SK-N-SH (cell line): Measurements from ENCODE around the gene HERC3. TPM values are rescaled to one million over a fixed set of nuclear protein-coding genes. Genes with fewer than 3 reads are reported as not detected.

Experiments
- CTCF ChIA-PET: fragments of 300-600, 350-600 bp; formaldehyde crosslinking; extraction: SDS; loops from one replicate; lab custom pipeline; 2021; lab: Yijun Ruan, JAX
- POLR2A ChIA-PET: fragments of 350-600 bp; sonication (Branson Sonifier 250); formaldehyde crosslinking; extraction: SDS; loops from one replicate; lab custom pipeline; 2020; ENCODE audit warnings: antibody characterized with exemption, inconsistent platforms; lab: Yijun Ruan, JAX
- DNase-seq: peaks from one replicate; pipeline ENCODE4 v3.0.0; 2012
- H2AFZ ChIP-seq: fragments of 200-600 bp; sonication (generic); 2 replicates; pipeline ENCODE4 v1.8.1; 2016; ENCODE audit warnings: antibody characterized with exemption, mild to moderate bottlenecking, low read depth
- H3F3A ChIP-seq: fragments of 200-600 bp; sonication (generic); replicated peaks from 2 replicates; pipeline ENCODE3; 2016; ENCODE audit warnings: antibody characterized with exemption, mild to moderate bottlenecking; ENCODE audit not compliant: insufficient read depth
- H3K27ac ChIP-seq, 2 experiments: fragments of 200-500 bp in 1 of 2; fragments of 200-600 bp in 1 of 2; sonication (Bioruptor generic) in 1 of 2; sonication (generic), shearing (Covaris generic) in 1 of 2; 2 replicates each; pipeline versions ENCODE4 v1.5.1 to v1.6.1; 2014 to 2016; ENCODE audit warnings: low read depth in 2 of 2, inconsistent platforms in 1 of 2, low read length in 1 of 2, mild to moderate bottlenecking in 1 of 2, mixed read lengths in 1 of 2
- H3K27me3 ChIP-seq: fragments of 200-600 bp; sonication (generic), shearing (Covaris generic); 2 replicates; pipeline ENCODE4 v1.6.1; 2016; ENCODE audit warnings: mixed run types; ENCODE audit not compliant: insufficient read depth
- H3K36me3 ChIP-seq, 2 experiments: fragments of 200-500 bp in 1 of 2; fragments of 200-600 bp in 1 of 2; sonication (Bioruptor generic) in 1 of 2; sonication (generic) in 1 of 2; replicated peaks in 1 of 2; 2 replicates each; pipeline versions ENCODE3 to v1.5.1; 2014 to 2016; ENCODE audit warnings: low read length in 1 of 2, mild to moderate bottlenecking in 1 of 2; ENCODE audit not compliant: insufficient read depth in 2 of 2, control insufficient read depth in 1 of 2
- H3K4me1 ChIP-seq, 2 experiments: fragments of 200-500 bp in 1 of 2; fragments of 200-600 bp in 1 of 2; sonication (Bioruptor generic) in 1 of 2; sonication (generic), shearing (Covaris generic) in 1 of 2; 2 replicates each; pipeline versions ENCODE4 v1.5.1 to v1.6.1; 2014 to 2016; ENCODE audit warnings: low read depth in 1 of 2, low read length in 1 of 2, mixed run types in 1 of 2; ENCODE audit not compliant: insufficient read depth in 2 of 2, control insufficient read depth in 1 of 2
- H3K4me2 ChIP-seq: fragments of 200-600 bp; sonication (generic), shearing (Covaris generic); 2 replicates; pipeline ENCODE4 v1.6.1; 2017; ENCODE audit warnings: mixed run types
- H3K4me3 ChIP-seq, 2 experiments: fragments of 200-500 bp in 1 of 2; fragments of 200-600 bp in 1 of 2; sonication (Bioruptor generic) in 1 of 2; sonication (generic), shearing (Covaris generic) in 1 of 2; 2 replicates each; pipeline versions ENCODE4 v1.5.1 to v1.8.1; 2014 to 2016; ENCODE audit warnings: low read depth in 2 of 2, inconsistent platforms in 1 of 2, low read length in 1 of 2, mild to moderate bottlenecking in 1 of 2, mixed read lengths in 1 of 2, moderate library complexity in 1 of 2
- H3K79me2 ChIP-seq: fragments of 200-600 bp; sonication (generic); 2 replicates; pipeline ENCODE4 v1.8.1; 2017; ENCODE audit warnings: mild to moderate bottlenecking; ENCODE audit not compliant: insufficient read depth
- H3K9ac ChIP-seq: fragments of 200-600 bp; sonication (generic); 2 replicates; pipeline ENCODE4 v1.6.1; 2017; ENCODE audit warnings: mixed run types
- H3K9me2 ChIP-seq: fragments of 200-600 bp; sonication (generic); 2 replicates; pipeline ENCODE4 v1.6.1; 2017; ENCODE audit warnings: mixed run types
- H3K9me3 ChIP-seq: fragments of 200-600 bp; sonication (generic); 2 replicates; pipeline ENCODE4 v1.6.1; 2017; ENCODE audit warnings: mixed run types, mild to moderate bottlenecking, moderate library complexity
- H4K20me1 ChIP-seq: fragments of 200-600 bp; sonication (generic); 2 replicates; pipeline ENCODE4 v1.6.1; 2017; ENCODE audit warnings: mild to moderate bottlenecking, mixed run types; ENCODE audit not compliant: insufficient read depth
- ELF1 ChIP-seq: IDR thresholded peaks from 2 replicates; pipeline ENCODE4 v1.4.0; 2012
- EP300 ChIP-seq, 2 experiments: IDR thresholded peaks; 2 replicates each; pipeline versions ENCODE4 v1.4.0 to v1.6.1; 2012; ENCODE audit warnings: borderline replicate concordance in 1 of 2, low read depth in 1 of 2, low read length in 1 of 2
- EZH2phosphoT487 ChIP-seq: fragments of 200-600 bp; sonication (generic); IDR thresholded peaks from 2 replicates; pipeline ENCODE4 v1.6.1; 2017; ENCODE audit warnings: low read depth, mixed run types, mild to moderate bottlenecking, antibody characterized with exemption, moderate library complexity, borderline replicate concordance
- FOXJ3 ChIP-seq: sonication (generic); formaldehyde crosslinking; IDR thresholded peaks from 2 replicates; pipeline ENCODE4 v1.5.1; 2020; ENCODE audit warnings: mild to moderate bottlenecking, missing genetic modification reagents
- FOXM1 ChIP-seq: IDR thresholded peaks from 2 replicates; pipeline ENCODE4 v1.4.0; 2012; ENCODE audit warnings: low read depth, mild to moderate bottlenecking
- GABPA ChIP-seq: IDR thresholded peaks from 2 replicates; pipeline ENCODE4 v1.4.0; 2012; ENCODE audit warnings: low read depth, mild to moderate bottlenecking
- GATA2 ChIP-seq: sonication (generic); formaldehyde crosslinking; IDR thresholded peaks from 2 replicates; pipeline ENCODE4 v1.5.0; 2020; ENCODE audit warnings: mild to moderate bottlenecking, missing genetic modification reagents
- JUND ChIP-seq: IDR thresholded peaks from 2 replicates; pipeline ENCODE4 v1.4.0; 2012
- MXI1 ChIP-seq: IDR thresholded peaks from 2 replicates; pipeline ENCODE4 v1.6.1; 2012; ENCODE audit warnings: mild to moderate bottlenecking, low read depth, low read length, improper control_type of control experiment
- NFIC ChIP-seq: IDR thresholded peaks from 2 replicates; pipeline ENCODE4 v1.4.0; 2012; ENCODE audit warnings: borderline replicate concordance
- POLR2AphosphoS5 ChIP-seq: IDR thresholded peaks from 2 replicates; pipeline ENCODE4 v1.6.1; 2012; ENCODE audit warnings: low read depth, low read length
- RAD21 ChIP-seq: IDR thresholded peaks from 2 replicates; pipeline ENCODE4 v1.6.1; 2012; ENCODE audit warnings: mild to moderate bottlenecking, low read length
- RCOR1 ChIP-seq: fragments of 150-350 bp; IDR thresholded peaks from 2 replicates; pipeline ENCODE4 v1.6.1; 2017; ENCODE audit warnings: antibody characterized with exemption, low read length
- RXRA ChIP-seq: IDR thresholded peaks from 2 replicates; pipeline ENCODE4 v1.4.0; 2012; ENCODE audit warnings: low read depth, mild to moderate bottlenecking, borderline replicate concordance
- SIN3A ChIP-seq: IDR thresholded peaks from 2 replicates; pipeline ENCODE4 v1.6.1; 2012; ENCODE audit warnings: low read depth, mild to moderate bottlenecking, low read length, moderate library complexity, borderline replicate concordance
- TAF1 ChIP-seq: IDR thresholded peaks from 2 replicates; pipeline ENCODE4 v1.6.1; 2012; ENCODE audit warnings: low read depth, mild to moderate bottlenecking, low read length, moderate library complexity, borderline replicate concordance
- YY1 ChIP-seq: IDR thresholded peaks from 2 replicates; pipeline ENCODE4 v1.4.0; 2012; ENCODE audit warnings: low read depth, mild to moderate bottlenecking
- whole genome bisulfite sequencing: methylation state at CpG from one replicate; pipeline ENCODE4 v1.1.6; 2017; ENCODE audit warnings: low lambda C conversion rate; 5-methylcytosine and 5-hydroxymethylcytosine counted together
- polyA plus RNA-seq, 3 experiments: library from polyadenylated mRNA; depleted of rRNA; stranded (reverse); fragments of >200 nt; gene quantifications; 2 replicates each; pipeline ENCODE4 v1.2.3, GENCODE V29; 2012
- TF ChIP-seq, protein P1 (sequence below): IDR thresholded peaks from 2 replicates; pipeline ENCODE4; 2012
- TF ChIP-seq, protein P2 (sequence below): IDR thresholded peaks from 2 replicates; pipeline ENCODE4 v1.4.0; 2012; ENCODE audit warnings: low read depth
- TF ChIP-seq, protein P3 (sequence below): fragments of 200-600 bp; sonication (generic); IDR thresholded peaks from 2 replicates; pipeline ENCODE4 v1.6.1; 2017; ENCODE audit warnings: antibody characterized with exemption, mild to moderate bottlenecking, moderate library complexity
- TF ChIP-seq, protein P4 (sequence below): IDR thresholded peaks from 2 replicates; pipeline ENCODE4 v1.4.0; 2012; ENCODE audit warnings: low read depth, borderline replicate concordance
- TF ChIP-seq, protein P5 (sequence below): IDR thresholded peaks from 2 replicates; pipeline ENCODE4 v1.6.1; 2012; ENCODE audit warnings: mild to moderate bottlenecking, low read depth, low read length, moderate library complexity

The HERC3 gene
- polyA plus RNA-seq, 1 of the 3 experiments (the other 2 are of a cell fraction), result 4.6 TPM

DNA sequence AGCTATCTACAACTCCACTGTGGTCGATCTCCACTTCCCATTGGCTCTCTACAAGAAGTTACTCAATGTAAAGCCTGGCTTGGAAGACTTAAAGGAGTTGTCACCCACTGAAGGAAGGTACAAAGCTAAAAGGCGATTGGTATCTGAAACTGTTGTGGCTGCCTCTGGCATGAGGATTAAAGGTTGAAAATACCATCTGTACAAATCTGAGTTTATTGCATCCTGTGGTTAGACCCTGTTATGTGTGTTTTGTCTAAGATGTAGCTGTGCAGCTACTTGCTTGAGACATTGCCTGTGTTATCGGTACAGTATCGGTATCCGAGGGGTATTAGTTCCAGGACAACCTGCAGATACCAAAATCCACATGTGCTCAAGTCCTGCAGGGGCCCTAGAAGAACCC lies 88.9 kb downstream of the HERC3 start:
- Histone ChIP-seq H2AFZ (no peak overlapping the region), H3K9ac (no peak overlapping the region), H4K20me1 (no peaks in the 10 kb centered on the region), H3K9me3 (no peaks in the 10 kb centered on the region), H3F3A (no peaks in the 10 kb centered on the region), H3K4me3 (no peak overlapping the region), H3K9me2 (no peaks in the 10 kb centered on the region), H3K4me1 (no peaks in the 10 kb centered on the region), H3K27me3 (no peaks in the 10 kb centered on the region), H3K4me2 (no peak overlapping the region), H3K79me2 (no peaks in the 10 kb centered on the region), H3K36me3 (peaks cover 3 to 31% of the 10 kb centered on the region in 2 experiments), H3K27ac (no peak overlapping the region)
- WGBS, result 78% methylated on average over 5 of the region's 5 CpGs
- no peak for TF ChIP-seq SIN3A
- TF ChIP-seq RCOR1, result no peak
- TF ChIP-seq EP300 (IDR thresholded peaks at IDR 0.05; ENCODE audit: borderline replicate concordance in 1 of 2, low read depth in 1 of 2, low read length in 1 of 2), result no peak
- TF ChIP-seq ELF1, result no peak
- no peak for TF ChIP-seq FOXM1
- TF ChIP-seq, protein P1, sequence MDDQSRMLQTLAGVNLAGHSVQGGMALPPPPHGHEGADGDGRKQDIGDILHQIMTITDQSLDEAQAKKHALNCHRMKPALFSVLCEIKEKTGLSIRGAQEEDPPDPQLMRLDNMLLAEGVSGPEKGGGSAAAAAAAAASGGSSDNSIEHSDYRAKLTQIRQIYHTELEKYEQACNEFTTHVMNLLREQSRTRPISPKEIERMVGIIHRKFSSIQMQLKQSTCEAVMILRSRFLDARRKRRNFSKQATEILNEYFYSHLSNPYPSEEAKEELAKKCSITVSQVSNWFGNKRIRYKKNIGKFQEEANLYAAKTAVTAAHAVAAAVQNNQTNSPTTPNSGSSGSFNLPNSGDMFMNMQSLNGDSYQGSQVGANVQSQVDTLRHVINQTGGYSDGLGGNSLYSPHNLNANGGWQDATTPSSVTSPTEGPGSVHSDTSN, result no peak
- no peak for TF ChIP-seq FOXJ3 (CRISPR knock-in tag)
- TF ChIP-seq, protein P2, sequence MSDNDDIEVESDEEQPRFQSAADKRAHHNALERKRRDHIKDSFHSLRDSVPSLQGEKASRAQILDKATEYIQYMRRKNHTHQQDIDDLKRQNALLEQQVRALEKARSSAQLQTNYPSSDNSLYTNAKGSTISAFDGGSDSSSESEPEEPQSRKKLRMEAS, result no peak
- TF ChIP-seq YY1, result no peak
- TF ChIP-seq MXI1, result no peak
- TF ChIP-seq NFIC, result no peak
- no peak for TF ChIP-seq JUND
- TF ChIP-seq RXRA, result no peak
- TF ChIP-seq, protein P3, sequence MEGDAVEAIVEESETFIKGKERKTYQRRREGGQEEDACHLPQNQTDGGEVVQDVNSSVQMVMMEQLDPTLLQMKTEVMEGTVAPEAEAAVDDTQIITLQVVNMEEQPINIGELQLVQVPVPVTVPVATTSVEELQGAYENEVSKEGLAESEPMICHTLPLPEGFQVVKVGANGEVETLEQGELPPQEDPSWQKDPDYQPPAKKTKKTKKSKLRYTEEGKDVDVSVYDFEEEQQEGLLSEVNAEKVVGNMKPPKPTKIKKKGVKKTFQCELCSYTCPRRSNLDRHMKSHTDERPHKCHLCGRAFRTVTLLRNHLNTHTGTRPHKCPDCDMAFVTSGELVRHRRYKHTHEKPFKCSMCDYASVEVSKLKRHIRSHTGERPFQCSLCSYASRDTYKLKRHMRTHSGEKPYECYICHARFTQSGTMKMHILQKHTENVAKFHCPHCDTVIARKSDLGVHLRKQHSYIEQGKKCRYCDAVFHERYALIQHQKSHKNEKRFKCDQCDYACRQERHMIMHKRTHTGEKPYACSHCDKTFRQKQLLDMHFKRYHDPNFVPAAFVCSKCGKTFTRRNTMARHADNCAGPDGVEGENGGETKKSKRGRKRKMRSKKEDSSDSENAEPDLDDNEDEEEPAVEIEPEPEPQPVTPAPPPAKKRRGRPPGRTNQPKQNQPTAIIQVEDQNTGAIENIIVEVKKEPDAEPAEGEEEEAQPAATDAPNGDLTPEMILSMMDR, result no peak
- CTCF ChIA-PET, result interaction anchor here (0.8 kb wide), 1 partner anchor 8 kb away, joined by 3 read pairs; no protein-coding TSS in a partner anchor
- POLR2A ChIA-PET, result no interaction called here
- no peak for DNase-seq

DNA sequence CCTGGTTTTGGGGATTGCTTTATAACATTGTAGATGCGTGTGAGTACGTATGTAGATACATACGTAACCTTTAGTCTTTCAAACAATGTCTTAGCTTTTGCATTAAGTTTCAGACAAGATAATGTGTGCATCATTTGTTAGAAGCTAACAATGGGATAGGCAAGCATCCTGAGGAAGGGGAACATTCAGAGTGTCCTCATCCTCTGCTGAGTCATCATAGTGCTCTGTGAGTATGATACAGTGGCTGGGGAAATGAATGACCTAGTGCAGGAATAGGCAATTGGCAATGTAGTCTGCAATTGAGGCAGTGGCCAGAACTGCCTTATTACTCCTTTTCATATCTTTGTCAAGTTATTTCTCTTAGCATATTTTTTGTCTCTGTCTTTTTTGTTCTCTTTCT lies 98.1 kb downstream of the HERC3 start:
- CTCF ChIA-PET, result interaction anchor here (0.6 to 1.8 kb wide), 3 partner anchors 16 to 198 kb away, joined by 3 to 5 read pairs (median 4); no protein-coding TSS in a partner anchor
- DNase-seq, result no peak
- H3K4me3 ChIP-seq, result no peak overlapping the region
- H3K36me3 ChIP-seq, result peaks cover 0 to 9% of the 10 kb centered on the region in 2 experiments
- no peak overlapping the region for H2AFZ ChIP-seq
- no peaks in the 10 kb centered on the region for H3K27me3 ChIP-seq
- POLR2A ChIA-PET, result no interaction called here
- H3F3A ChIP-seq, result peaks cover 3% of the 10 kb centered on the region
- peaks cover 0 to 3% of the 10 kb centered on the region in 2 experiments; a peak in 2 of 4 replicates for H3K4me1 ChIP-seq
- H3K9me2 ChIP-seq, result no peaks in the 10 kb centered on the region
- H3K9ac ChIP-seq, result no peak overlapping the region
- H3K27ac ChIP-seq, result 0 out of 4 replicates have a peak overlapping the region, but pooled peaks of 1 of the 2 experiments have one; percentile 12
- no peaks in the 10 kb centered on the region for H3K79me2 ChIP-seq
- no peaks in the 10 kb centered on the region for H3K9me3 ChIP-seq
- H4K20me1 ChIP-seq, result no peaks in the 10 kb centered on the region
- 93% methylated on average over 3 of the region's 3 CpGs for WGBS
- no peak overlapping the region for H3K4me2 ChIP-seq
- TF ChIP-seq FOXM1 (no peak), RAD21 (no peak), GATA2 (CRISPR knock-in tag) (no peak), GABPA (no peak), POLR2AphosphoS5 (no peak), EZH2phosphoT487 (no peak), TAF1 (no peak)
- TF ChIP-seq, protein P4, sequence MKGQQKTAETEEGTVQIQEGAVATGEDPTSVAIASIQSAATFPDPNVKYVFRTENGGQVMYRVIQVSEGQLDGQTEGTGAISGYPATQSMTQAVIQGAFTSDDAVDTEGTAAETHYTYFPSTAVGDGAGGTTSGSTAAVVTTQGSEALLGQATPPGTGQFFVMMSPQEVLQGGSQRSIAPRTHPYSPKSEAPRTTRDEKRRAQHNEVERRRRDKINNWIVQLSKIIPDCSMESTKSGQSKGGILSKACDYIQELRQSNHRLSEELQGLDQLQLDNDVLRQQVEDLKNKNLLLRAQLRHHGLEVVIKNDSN, result no peak
- TF ChIP-seq, protein P5, sequence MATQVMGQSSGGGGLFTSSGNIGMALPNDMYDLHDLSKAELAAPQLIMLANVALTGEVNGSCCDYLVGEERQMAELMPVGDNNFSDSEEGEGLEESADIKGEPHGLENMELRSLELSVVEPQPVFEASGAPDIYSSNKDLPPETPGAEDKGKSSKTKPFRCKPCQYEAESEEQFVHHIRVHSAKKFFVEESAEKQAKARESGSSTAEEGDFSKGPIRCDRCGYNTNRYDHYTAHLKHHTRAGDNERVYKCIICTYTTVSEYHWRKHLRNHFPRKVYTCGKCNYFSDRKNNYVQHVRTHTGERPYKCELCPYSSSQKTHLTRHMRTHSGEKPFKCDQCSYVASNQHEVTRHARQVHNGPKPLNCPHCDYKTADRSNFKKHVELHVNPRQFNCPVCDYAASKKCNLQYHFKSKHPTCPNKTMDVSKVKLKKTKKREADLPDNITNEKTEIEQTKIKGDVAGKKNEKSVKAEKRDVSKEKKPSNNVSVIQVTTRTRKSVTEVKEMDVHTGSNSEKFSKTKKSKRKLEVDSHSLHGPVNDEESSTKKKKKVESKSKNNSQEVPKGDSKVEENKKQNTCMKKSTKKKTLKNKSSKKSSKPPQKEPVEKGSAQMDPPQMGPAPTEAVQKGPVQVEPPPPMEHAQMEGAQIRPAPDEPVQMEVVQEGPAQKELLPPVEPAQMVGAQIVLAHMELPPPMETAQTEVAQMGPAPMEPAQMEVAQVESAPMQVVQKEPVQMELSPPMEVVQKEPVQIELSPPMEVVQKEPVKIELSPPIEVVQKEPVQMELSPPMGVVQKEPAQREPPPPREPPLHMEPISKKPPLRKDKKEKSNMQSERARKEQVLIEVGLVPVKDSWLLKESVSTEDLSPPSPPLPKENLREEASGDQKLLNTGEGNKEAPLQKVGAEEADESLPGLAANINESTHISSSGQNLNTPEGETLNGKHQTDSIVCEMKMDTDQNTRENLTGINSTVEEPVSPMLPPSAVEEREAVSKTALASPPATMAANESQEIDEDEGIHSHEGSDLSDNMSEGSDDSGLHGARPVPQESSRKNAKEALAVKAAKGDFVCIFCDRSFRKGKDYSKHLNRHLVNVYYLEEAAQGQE, result no peak
- TF ChIP-seq, protein P2, result no peak
